Thoracic aorta (tissue), 2 donors: ENCODE data around the gene GUCY1A2. TPM values are rescaled to one million over a fixed set of nuclear protein-coding genes. Genes with fewer than 3 reads are reported as not detected.

Experiments
- ATAC-seq: fragments of 150-250 bp; one replicate; pipeline ENCODE4 v1.8.0; 2017; ENCODE audit warnings: low read depth; ENCODE audit not compliant: insufficient number of reproducible peaks, low FRiP score
- DNase-seq: peaks from one replicate; pipeline ENCODE4 v3.0.0-alpha.2; 2020; ENCODE audit warnings: low spot score
- H3K27ac ChIP-seq, 2 donors: fragments of 200-600 bp; sonication (generic); 1 replicate in 1 of 2; 2 replicates in 1 of 2; pipeline ENCODE4 v1.5.1; 2016; ENCODE audit warnings: mild to moderate bottlenecking in 2 of 2, moderate library complexity in 2 of 2
- H3K27me3 ChIP-seq: fragments of 200-600 bp; sonication (generic); replicated peaks from 2 replicates; pipeline ENCODE4 v1.6.0; 2016; ENCODE audit warnings: mild to moderate bottlenecking; ENCODE audit not compliant: insufficient read depth
- H3K36me3 ChIP-seq: fragments of 200-600 bp; sonication (generic); one replicate; pipeline ENCODE4 v1.5.1; 2016
- H3K4me1 ChIP-seq, 2 donors: fragments of 200-600 bp; sonication (generic); 1 replicate in 1 of 2; 2 replicates in 1 of 2; pipeline versions ENCODE4 v1.5.1 to v1.6.0; 2016; ENCODE audit warnings: low read depth in 2 of 2, mild to moderate bottlenecking in 1 of 2; ENCODE audit not compliant: control insufficient read depth in 1 of 2
- H3K4me3 ChIP-seq: fragments of 200-600 bp; sonication (generic); 2 replicates; pipeline ENCODE4 v1.5.1; 2016; ENCODE audit warnings: mild to moderate bottlenecking
- H3K9me3 ChIP-seq: fragments of 200-600 bp; sonication (generic); 2 replicates; pipeline ENCODE4 v1.5.1; 2016
- total RNA-seq, 2 donors: library from RNA; depleted of rRNA; stranded (reverse); fragments of >200 nt; gene quantifications; one replicate each; pipeline versions ENCODE4 v1.1.0 to v1.2.3, GENCODE V29; 2016
- TF ChIP-seq, protein P1 (sequence below): fragments of 200-600 bp; sonication (generic); IDR thresholded peaks from one replicate; pipeline ENCODE4 v1.5.1; 2019; ENCODE audit warnings: antibody characterized with exemption

GUCY1A2 gene
- total RNA-seq, 2 donors from 2014 or later = 5.3 to 9.4 TPM

DNA sequence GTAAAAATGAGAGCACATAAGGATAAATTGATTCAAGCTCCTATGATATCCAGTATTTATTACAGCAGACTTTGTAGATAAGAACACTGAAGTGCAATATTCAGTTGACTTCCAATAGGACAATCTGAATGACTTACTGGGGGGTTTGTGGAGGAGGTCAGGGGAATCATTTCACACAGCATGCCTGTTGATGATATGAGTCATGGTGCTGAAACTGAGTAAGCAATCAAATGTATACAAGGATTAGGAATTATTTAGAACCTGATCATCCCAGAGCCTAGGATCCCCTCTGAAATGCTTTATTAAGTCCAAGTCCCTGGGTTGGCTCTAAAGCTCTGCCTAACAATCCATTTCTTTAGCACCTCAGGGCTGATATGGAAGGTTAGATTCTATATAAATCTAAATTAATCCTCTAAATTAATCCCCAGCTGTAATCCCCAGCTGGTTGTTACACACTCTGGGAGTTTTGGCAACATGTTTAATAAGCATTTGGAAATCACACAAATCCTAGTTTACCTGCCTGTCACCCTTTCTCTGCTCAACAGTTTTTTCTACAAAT is 326.4 kb downstream of the GUCY1A2 start:
- no peak overlapping the region for H3K4me3 ChIP-seq
- TF ChIP-seq, protein P1, sequence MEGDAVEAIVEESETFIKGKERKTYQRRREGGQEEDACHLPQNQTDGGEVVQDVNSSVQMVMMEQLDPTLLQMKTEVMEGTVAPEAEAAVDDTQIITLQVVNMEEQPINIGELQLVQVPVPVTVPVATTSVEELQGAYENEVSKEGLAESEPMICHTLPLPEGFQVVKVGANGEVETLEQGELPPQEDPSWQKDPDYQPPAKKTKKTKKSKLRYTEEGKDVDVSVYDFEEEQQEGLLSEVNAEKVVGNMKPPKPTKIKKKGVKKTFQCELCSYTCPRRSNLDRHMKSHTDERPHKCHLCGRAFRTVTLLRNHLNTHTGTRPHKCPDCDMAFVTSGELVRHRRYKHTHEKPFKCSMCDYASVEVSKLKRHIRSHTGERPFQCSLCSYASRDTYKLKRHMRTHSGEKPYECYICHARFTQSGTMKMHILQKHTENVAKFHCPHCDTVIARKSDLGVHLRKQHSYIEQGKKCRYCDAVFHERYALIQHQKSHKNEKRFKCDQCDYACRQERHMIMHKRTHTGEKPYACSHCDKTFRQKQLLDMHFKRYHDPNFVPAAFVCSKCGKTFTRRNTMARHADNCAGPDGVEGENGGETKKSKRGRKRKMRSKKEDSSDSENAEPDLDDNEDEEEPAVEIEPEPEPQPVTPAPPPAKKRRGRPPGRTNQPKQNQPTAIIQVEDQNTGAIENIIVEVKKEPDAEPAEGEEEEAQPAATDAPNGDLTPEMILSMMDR = no peak
- no peaks in the 10 kb centered on the region for H3K27me3 ChIP-seq
- no peaks in the 10 kb centered on the region for H3K9me3 ChIP-seq
- DNase-seq = no peak
- H3K4me1 ChIP-seq = peaks cover 0 to 7% of the 10 kb centered on the region in 2 donors
- H3K36me3 ChIP-seq = no peaks in the 10 kb centered on the region
- no peak for ATAC-seq
- H3K27ac ChIP-seq = no peak overlapping the region

- Histone ChIP-seq H3K27ac (no peak overlapping the region), H3K4me1 (peaks cover 0 to 7% of the 10 kb centered on the region in 2 donors), H3K27me3 (no peaks in the 10 kb centered on the region), H3K9me3 (no peaks in the 10 kb centered on the region), H3K4me3 (no peak overlapping the region), H3K36me3 (no peaks in the 10 kb centered on the region)
- TF ChIP-seq, protein P1 = no peak
- no peak for DNase-seq
- no peak for ATAC-seq
Observed at GRCh38 chr11:106690923-106691322, 327.4 kb downstream of the GUCY1A2 start.

DNA sequence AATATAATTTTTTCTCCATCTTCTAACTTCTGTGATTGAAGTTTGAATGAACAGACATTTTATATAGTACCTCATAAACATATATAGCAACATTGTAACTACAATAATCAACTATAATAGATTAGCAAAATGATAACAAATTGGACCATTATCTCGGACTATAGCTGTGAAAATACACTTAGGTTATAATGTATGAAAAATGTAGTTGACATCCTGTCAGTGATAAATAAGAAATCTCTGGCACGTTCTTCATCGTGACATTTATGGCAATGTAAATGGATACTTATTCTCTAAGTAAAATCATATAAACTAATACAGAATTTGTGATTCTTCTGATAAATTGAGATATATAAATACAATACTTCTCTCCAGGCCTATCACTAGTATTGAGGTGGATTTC is 333.3 kb downstream of the GUCY1A2 start:
- ATAC-seq (no peak), DNase-seq (no peak)
- Histone ChIP-seq H3K36me3 (no peaks in the 10 kb centered on the region), H3K27me3 (no peaks in the 10 kb centered on the region), H3K27ac (no peak overlapping the region), H3K4me1 (no peaks in the 10 kb centered on the region), H3K4me3 (no peak overlapping the region), H3K9me3 (no peaks in the 10 kb centered on the region)
- TF ChIP-seq, protein P1 = no peak

GRCh38 chr11:106683435-106683834 is 334.8 kb downstream of the GUCY1A2 start:
- H3K9me3 ChIP-seq = no peaks in the 10 kb centered on the region
- no peak for ATAC-seq
- H3K27ac ChIP-seq = no peak overlapping the region
- DNase-seq = no peak
- no peak overlapping the region for H3K4me3 ChIP-seq
- H3K27me3 ChIP-seq = no peaks in the 10 kb centered on the region
- TF ChIP-seq, protein P1 = no peak
- H3K4me1 ChIP-seq = no peaks in the 10 kb centered on the region
- H3K36me3 ChIP-seq = no peaks in the 10 kb centered on the region

GRCh38 chr11:106681435-106681834 is 336.8 kb downstream of the GUCY1A2 start:
- no peak for ATAC-seq
- TF ChIP-seq, protein P1 = no peak

More at GRCh38 chr11:106681435-106681834, 336.8 kb downstream of the GUCY1A2 start:
- Histone ChIP-seq H3K4me1 (no peaks in the 10 kb centered on the region), H3K27me3 (no peaks in the 10 kb centered on the region), H3K36me3 (no peaks in the 10 kb centered on the region), H3K4me3 (no peak overlapping the region), H3K27ac (no peak overlapping the region), H3K9me3 (no peaks in the 10 kb centered on the region)
- no peak for DNase-seq
